IMR-90 (cell line): ENCODE results near the gene PRF1. TPM values are rescaled to one million over a fixed set of nuclear protein-coding genes. Genes with fewer than 3 reads are reported as not detected.

ENCODE experiments used
- ATAC-seq: fragments of 200-7000 bp; cut with Tn5 transposase; 2 replicates; pipeline ENCODE4 v1.9.1; 2020; ENCODE audit warnings: low read depth, mild to moderate bottlenecking, moderate library complexity
- BruUV-seq: library from RNA; stranded (reverse); fragments of 400-500 nt; replicated peaks from 2 replicates; lab custom pipeline; 2021; lab: Mats Ljungman, UMichigan
- CTCF ChIA-PET: fragments of 300-600 bp; formaldehyde crosslinking; extraction: SDS; loops from one replicate; lab custom pipeline; 2021; ENCODE audit warnings: antibody characterized with exemption; lab: Yijun Ruan, JAX
- POLR2A ChIA-PET: fragments of 300-600 bp; sonication (Branson Sonifier 250); formaldehyde crosslinking; loops from one replicate; lab custom pipeline; 2022; ENCODE audit warnings: antibody characterized with exemption; ENCODE audit not compliant: unreplicated experiment; lab: Charles Lee
- DNase-seq: peaks from one replicate; pipeline ENCODE4 v3.0.0; 2013
- H2AFZ ChIP-seq: replicated peaks from 2 replicates; pipeline ENCODE3; 2013; ENCODE audit warnings: low read length, mild to moderate bottlenecking; ENCODE audit not compliant: poor library complexity
- H2AK5ac ChIP-seq: 2 replicates; pipeline ENCODE4 v1.6.1; 2013; ENCODE audit warnings: low read depth, low read length, inconsistent platforms
- H2AK9ac ChIP-seq: replicated peaks from 2 replicates; pipeline ENCODE3; 2013; ENCODE audit warnings: mild to moderate bottlenecking, low read depth, low read length, moderate library complexity; ENCODE audit not compliant: poor library complexity
- H2BK120ac ChIP-seq: 2 replicates; pipeline ENCODE4 v1.6.1; 2013; ENCODE audit warnings: low read depth, low read length, inconsistent platforms
- H2BK15ac ChIP-seq: 3 replicates; pipeline ENCODE4 v1.6.1; 2013; ENCODE audit warnings: low read depth, low read length, inconsistent platforms
- H2BK20ac ChIP-seq: 2 replicates; pipeline ENCODE4 v1.6.1; 2013; ENCODE audit warnings: low read depth, mild to moderate bottlenecking, inconsistent platforms, low read length, moderate library complexity
- H2BK5ac ChIP-seq: 2 replicates; pipeline ENCODE4 v1.6.1; 2013; ENCODE audit warnings: mild to moderate bottlenecking, low read depth, low read length, inconsistent platforms; ENCODE audit not compliant: poor library complexity, severe bottlenecking
- H3K14ac ChIP-seq: replicated peaks from 2 replicates; pipeline ENCODE4 v1.6.1; 2013; ENCODE audit warnings: low read depth, low read length, inconsistent platforms
- H3K18ac ChIP-seq: 2 replicates; pipeline ENCODE4 v1.6.1; 2013; ENCODE audit warnings: low read depth, low read length, control low read depth
- H3K23ac ChIP-seq: 2 replicates; pipeline ENCODE4 v1.6.1; 2013; ENCODE audit warnings: low read depth, low read length, inconsistent platforms
- H3K27ac ChIP-seq: 2 replicates; pipeline ENCODE4 v1.5.1; 2013; ENCODE audit warnings: mild to moderate bottlenecking, control low read depth, low read length; ENCODE audit not compliant: insufficient read depth
- H3K27me3 ChIP-seq: 2 replicates; pipeline ENCODE4 v1.6.1; 2013; ENCODE audit warnings: low read length; ENCODE audit not compliant: control insufficient read depth, insufficient read depth
- H3K36me3 ChIP-seq: 2 replicates; pipeline ENCODE4 v1.6.1; 2013; ENCODE audit warnings: low read length, mixed read lengths; ENCODE audit not compliant: control insufficient read depth, insufficient read depth
- H3K4ac ChIP-seq: 2 replicates; pipeline ENCODE4 v1.6.1; 2013; ENCODE audit warnings: low read depth, low read length, inconsistent platforms
- H3K4me1 ChIP-seq: 2 replicates; pipeline ENCODE4 v1.6.1; 2013; ENCODE audit warnings: low read length, mixed read lengths; ENCODE audit not compliant: control insufficient read depth, insufficient read depth
- H3K4me2 ChIP-seq: 2 replicates; pipeline ENCODE4 v1.6.1; 2013; ENCODE audit warnings: low read depth, mild to moderate bottlenecking, control low read depth, low read length, moderate library complexity
- H3K4me3 ChIP-seq: 2 replicates; pipeline ENCODE4 v1.5.1; 2013; ENCODE audit warnings: low read depth, mild to moderate bottlenecking, control low read depth, low read length, moderate library complexity; ENCODE audit not compliant: insufficient read depth
- H3K56ac ChIP-seq: 2 replicates; pipeline ENCODE4 v1.6.1; 2013; ENCODE audit warnings: low read length, inconsistent platforms; ENCODE audit not compliant: insufficient read depth; ENCODE audit errors: extremely low read depth
- H3K79me1 ChIP-seq, 2 experiments: 2 replicates each; pipeline ENCODE4 v1.6.1; 2013; ENCODE audit warnings: low read length in 2 of 2, inconsistent platforms in 1 of 2, low read depth in 1 of 2
- H3K9ac ChIP-seq: 2 replicates; pipeline ENCODE4 v1.6.1; 2013; ENCODE audit warnings: low read depth, low read length, control low read depth
- H3K9me1 ChIP-seq: 2 replicates; pipeline ENCODE4 v1.6.1; 2013; ENCODE audit warnings: low read length, inconsistent platforms; ENCODE audit not compliant: insufficient read depth
- H3K9me3 ChIP-seq: 2 replicates; pipeline ENCODE4 v1.6.1; 2013; ENCODE audit warnings: low read length; ENCODE audit not compliant: control insufficient read depth, insufficient read depth
- H4K20me1 ChIP-seq: 2 replicates; pipeline ENCODE4 v1.6.1; 2013; ENCODE audit warnings: low read length, inconsistent platforms; ENCODE audit not compliant: insufficient read depth
- H4K5ac ChIP-seq: 2 replicates; pipeline ENCODE4 v1.6.1; 2013; ENCODE audit warnings: mild to moderate bottlenecking, low read depth, low read length, control low read depth
- H4K8ac ChIP-seq, 2 experiments: 2 replicates each; pipeline ENCODE4 v1.6.1; 2013; ENCODE audit warnings: low read depth in 2 of 2, low read length in 2 of 2, control low read depth in 1 of 2, inconsistent platforms in 1 of 2
- H4K91ac ChIP-seq: 2 replicates; pipeline ENCODE4 v1.6.1; 2013; ENCODE audit warnings: low read depth, low read length, inconsistent platforms; ENCODE audit not compliant: insufficient read depth
- BHLHE40 ChIP-seq: fragments of 150-350 bp; IDR thresholded peaks from 2 replicates; pipeline ENCODE4 v1.6.1; 2016; ENCODE audit warnings: mild to moderate bottlenecking, low read depth, low read length
- CEBPB ChIP-seq: IDR thresholded peaks from 2 replicates; pipeline ENCODE4 v1.6.1; 2012; ENCODE audit warnings: low read depth, low read length, improper control_type of control experiment
- CHD1 ChIP-seq: IDR thresholded peaks from 2 replicates; pipeline ENCODE4 v1.6.1; 2012; ENCODE audit warnings: low read depth, low read length, improper control_type of control experiment
- CTCF ChIP-seq: conservative IDR thresholded peaks from 2 replicates; pipeline ENCODE4 v1.5.1; 2012; ENCODE audit warnings: mild to moderate bottlenecking, low read depth, low read length, improper control_type of control experiment
- FOS ChIP-seq: fragments of 150-350 bp; IDR thresholded peaks from 2 replicates; pipeline ENCODE4 v1.6.1; 2016; ENCODE audit warnings: low read depth, low read length
- MAFK ChIP-seq: IDR thresholded peaks from 2 replicates; pipeline ENCODE4 v1.6.1; 2012; ENCODE audit warnings: low read depth, low read length, improper control_type of control experiment
- MAZ ChIP-seq: IDR thresholded peaks from 2 replicates; pipeline ENCODE4 v1.6.1; 2012; ENCODE audit warnings: low read depth, mild to moderate bottlenecking, low read length, improper control_type of control experiment, moderate library complexity, borderline replicate concordance
- MXI1 ChIP-seq: IDR thresholded peaks from 2 replicates; pipeline ENCODE4 v1.6.1; 2012; ENCODE audit warnings: low read depth, mild to moderate bottlenecking, low read length, moderate library complexity, borderline replicate concordance
- NFE2L2 ChIP-seq: fragments of 150-350 bp; IDR thresholded peaks from 2 replicates; pipeline ENCODE4 v1.6.1; 2016; ENCODE audit warnings: low read depth, mild to moderate bottlenecking, low read length
- POLR2A ChIP-seq: IDR thresholded peaks from 2 replicates; pipeline ENCODE4 v1.6.1; 2012; ENCODE audit warnings: mild to moderate bottlenecking, low read depth, low read length
- RAD21 ChIP-seq: IDR thresholded peaks from 2 replicates; pipeline ENCODE4 v1.6.1; 2012; ENCODE audit warnings: low read length, improper control_type of control experiment
- RCOR1 ChIP-seq: IDR thresholded peaks from 2 replicates; pipeline ENCODE4 v1.6.1; 2012; ENCODE audit warnings: mild to moderate bottlenecking, low read length, improper control_type of control experiment; ENCODE audit not compliant: insufficient replicate concordance
- RFX5 ChIP-seq: IDR thresholded peaks from 2 replicates; pipeline ENCODE4 v1.8.0; 2012; ENCODE audit warnings: low read depth, mild to moderate bottlenecking, low read length, moderate library complexity
- SMC3 ChIP-seq: fragments of 150-350 bp; IDR thresholded peaks from 2 replicates; pipeline ENCODE4 v1.6.1; 2016; ENCODE audit warnings: low read depth, mild to moderate bottlenecking, antibody characterized with exemption, low read length, moderate library complexity
- WGBS, 2 experiments: methylation state at CpG; one replicate each; pipeline versions ENCODE4 v1.1.5 to v1.1.7; 2013; ENCODE audit warnings: missing lambda C conversion rate in 2 of 2; ENCODE audit not compliant: insufficient read length in 1 of 2; ENCODE audit errors: extremely low coverage in 2 of 2; 5-methylcytosine and 5-hydroxymethylcytosine counted together
- dilution Hi-C: fragments of 300-500 bp; cut with HindIII; formaldehyde crosslinking; loops from one replicate; pipeline ENCODE4 v1.14.3; 2018; ENCODE audit warnings: low sequenced_read_pairs; ENCODE audit not compliant: unreplicated experiment
- in situ Hi-C: fragments of 300-500 bp; cut with MboI; formaldehyde crosslinking; loops from 3 replicates; pipeline ENCODE4 v1.14.3; 2019; ENCODE audit warnings: low sequenced_read_pairs, inconsistent platforms, mixed read lengths
- intact Hi-C: fragments of 100-400 bp; cut with micrococcal nuclease; formaldehyde crosslinking; loops from 2 replicates; pipeline ENCODE4 v1.10.0; 2022
- polyA plus RNA-seq, 3 experiments: library from polyadenylated mRNA; depleted of rRNA; stranded (reverse); fragments of >200 nt; gene quantifications; 2 replicates each; pipeline ENCODE4 v1.2.3, GENCODE V29; 2012; ENCODE audit warnings: low replicate concordance in 1 of 3
- total RNA-seq: library from RNA; depleted of rRNA; stranded (reverse); fragments of >200 nt; gene quantifications from 2 replicates; pipeline ENCODE4 v1.2.3, GENCODE V29; 2012
- TF ChIP-seq, protein P1 (sequence below): fragments of 150-350 bp; IDR thresholded peaks from 2 replicates; pipeline ENCODE4 v1.6.1; 2017; ENCODE audit warnings: mild to moderate bottlenecking, antibody characterized with exemption, low read length, low read depth
- TF ChIP-seq, protein P2 (sequence below): fragments of 150-350 bp; IDR thresholded peaks from 2 replicates; pipeline ENCODE4 v1.6.1; 2016; ENCODE audit warnings: low read depth, mild to moderate bottlenecking, low read length, moderate library complexity, borderline replicate concordance

The PRF1 gene
- total and polyA plus RNA-seq, 2 of the 4 experiments (the other 2 are of a cell fraction) = not detected

- in situ Hi-C loops (no loop called here), intact Hi-C loops (no loop called here), dilution Hi-C loops (no loop called here)
- BruUV-seq = no TSS peak
- H3K9me3 ChIP-seq = peaks cover 7% of the 10 kb centered on the region
- no peak overlapping the region for H4K8ac ChIP-seq
- H3K79me1 ChIP-seq = no peaks in the 10 kb centered on the region
- no peak overlapping the region for H2AFZ ChIP-seq
- DNase-seq (no peak), ATAC-seq (no peak)
- H4K20me1 ChIP-seq = no peaks in the 10 kb centered on the region
- TF ChIP-seq, protein P1, sequence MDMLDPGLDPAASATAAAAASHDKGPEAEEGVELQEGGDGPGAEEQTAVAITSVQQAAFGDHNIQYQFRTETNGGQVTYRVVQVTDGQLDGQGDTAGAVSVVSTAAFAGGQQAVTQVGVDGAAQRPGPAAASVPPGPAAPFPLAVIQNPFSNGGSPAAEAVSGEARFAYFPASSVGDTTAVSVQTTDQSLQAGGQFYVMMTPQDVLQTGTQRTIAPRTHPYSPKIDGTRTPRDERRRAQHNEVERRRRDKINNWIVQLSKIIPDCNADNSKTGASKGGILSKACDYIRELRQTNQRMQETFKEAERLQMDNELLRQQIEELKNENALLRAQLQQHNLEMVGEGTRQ = no peak
- TF ChIP-seq SMC3 (no peak), POLR2A (no peak), MAFK (no peak), MAZ (no peak), BHLHE40 (no peak), FOS (no peak), RAD21 (no peak), CEBPB (no peak), RFX5 (no peak), CHD1 (no peak), RCOR1 (no peak), CTCF (no peak), MXI1 (no peak), NFE2L2 (no peak)
- TF ChIP-seq, protein P2, sequence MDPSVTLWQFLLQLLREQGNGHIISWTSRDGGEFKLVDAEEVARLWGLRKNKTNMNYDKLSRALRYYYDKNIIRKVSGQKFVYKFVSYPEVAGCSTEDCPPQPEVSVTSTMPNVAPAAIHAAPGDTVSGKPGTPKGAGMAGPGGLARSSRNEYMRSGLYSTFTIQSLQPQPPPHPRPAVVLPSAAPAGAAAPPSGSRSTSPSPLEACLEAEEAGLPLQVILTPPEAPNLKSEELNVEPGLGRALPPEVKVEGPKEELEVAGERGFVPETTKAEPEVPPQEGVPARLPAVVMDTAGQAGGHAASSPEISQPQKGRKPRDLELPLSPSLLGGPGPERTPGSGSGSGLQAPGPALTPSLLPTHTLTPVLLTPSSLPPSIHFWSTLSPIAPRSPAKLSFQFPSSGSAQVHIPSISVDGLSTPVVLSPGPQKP = no peak
- H2AK5ac ChIP-seq = no peak overlapping the region
- no peak overlapping the region for H3K23ac ChIP-seq
- H3K4me3 ChIP-seq = no peak overlapping the region
- ChIA-PET POLR2A (no interaction called here), CTCF (no interaction called here)
- H2AK9ac ChIP-seq = no peak overlapping the region
- no peak overlapping the region for H3K18ac ChIP-seq
- no peak overlapping the region for H4K5ac ChIP-seq
- H3K4ac ChIP-seq = no peak overlapping the region
- H2BK20ac ChIP-seq = no peak overlapping the region
- H3K9me1 ChIP-seq = peaks cover 3% of the 10 kb centered on the region; the same call in 1 of the 2 replicates
- no peak overlapping the region for H4K91ac ChIP-seq
- H3K56ac ChIP-seq = no peak overlapping the region
- H3K14ac ChIP-seq = no peak overlapping the region
- no peak overlapping the region for H2BK120ac ChIP-seq
- H3K4me2 ChIP-seq = no peak overlapping the region
- no peak overlapping the region for H2BK15ac ChIP-seq
- WGBS, 2 experiments = 67% methylated on average over 1 of the region's 3 CpGs; no CpG with 5 or more reads in 1 of the 2 experiments
- no peaks in the 10 kb centered on the region for H3K36me3 ChIP-seq
- no peak overlapping the region for H3K9ac ChIP-seq
- no peak overlapping the region for H3K27ac ChIP-seq
- peaks cover 3% of the 10 kb centered on the region; the same call in 1 of the 2 replicates for H3K27me3 ChIP-seq
- H2BK5ac ChIP-seq = no peak overlapping the region
- H3K4me1 ChIP-seq = peaks cover 7% of the 10 kb centered on the region
Measured at GRCh38 chr10:70650104-70650503, 47.6 kb upstream of the PRF1 start.
